Measurements from ENCODE around the gene HSD17B12. TPM values are rescaled to one million over a fixed set of nuclear protein-coding genes. Genes with fewer than 3 reads are reported as not detected.

HSD17B12 gene
- total RNA-seq, 1 donor from 2014 or later: 84.9 TPM

DNA sequence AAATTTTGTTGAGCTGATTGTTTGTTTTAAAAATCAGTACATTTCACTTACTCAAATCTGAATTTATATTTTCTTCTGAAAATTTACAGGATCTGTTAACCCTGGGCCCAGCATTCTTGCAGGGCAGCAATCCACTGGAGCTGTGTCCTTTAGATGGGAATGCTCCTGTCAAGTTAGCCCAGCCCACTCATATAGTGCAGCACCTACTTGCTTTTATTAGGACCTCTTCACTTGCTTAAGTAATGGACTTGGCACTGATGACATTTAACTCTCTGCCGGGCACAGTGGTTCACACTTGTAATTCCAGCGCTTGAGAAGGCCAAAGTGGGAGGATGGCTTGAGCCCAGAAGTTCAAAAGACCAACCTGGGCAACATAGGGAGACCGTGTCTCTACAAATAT lies 89.6 kb downstream of the HSD17B12 start:
- Mint-ChIP-seq H3K9me3 (ENCODE audit: low read depth) (peaks cover 12% of the 10 kb centered on the region), H3K27ac (no peak overlapping the region), H3K36me3 (ENCODE audit: insufficient read depth) (peaks cover 32% of the 10 kb centered on the region), H3K4me3 (ENCODE audit: low read depth) (no peak overlapping the region), H3K4me1 (ENCODE audit: low read depth) (no peaks in the 10 kb centered on the region), H3K27me3 (no peaks in the 10 kb centered on the region)
- TF ChIP-seq, protein P1, sequence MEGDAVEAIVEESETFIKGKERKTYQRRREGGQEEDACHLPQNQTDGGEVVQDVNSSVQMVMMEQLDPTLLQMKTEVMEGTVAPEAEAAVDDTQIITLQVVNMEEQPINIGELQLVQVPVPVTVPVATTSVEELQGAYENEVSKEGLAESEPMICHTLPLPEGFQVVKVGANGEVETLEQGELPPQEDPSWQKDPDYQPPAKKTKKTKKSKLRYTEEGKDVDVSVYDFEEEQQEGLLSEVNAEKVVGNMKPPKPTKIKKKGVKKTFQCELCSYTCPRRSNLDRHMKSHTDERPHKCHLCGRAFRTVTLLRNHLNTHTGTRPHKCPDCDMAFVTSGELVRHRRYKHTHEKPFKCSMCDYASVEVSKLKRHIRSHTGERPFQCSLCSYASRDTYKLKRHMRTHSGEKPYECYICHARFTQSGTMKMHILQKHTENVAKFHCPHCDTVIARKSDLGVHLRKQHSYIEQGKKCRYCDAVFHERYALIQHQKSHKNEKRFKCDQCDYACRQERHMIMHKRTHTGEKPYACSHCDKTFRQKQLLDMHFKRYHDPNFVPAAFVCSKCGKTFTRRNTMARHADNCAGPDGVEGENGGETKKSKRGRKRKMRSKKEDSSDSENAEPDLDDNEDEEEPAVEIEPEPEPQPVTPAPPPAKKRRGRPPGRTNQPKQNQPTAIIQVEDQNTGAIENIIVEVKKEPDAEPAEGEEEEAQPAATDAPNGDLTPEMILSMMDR (IDR thresholded peaks at IDR 0.05; ENCODE audit: unreplicated experiment): no peak
- DNase-seq (ENCODE audit: low spot score, unreplicated experiment): no peak

DNA sequence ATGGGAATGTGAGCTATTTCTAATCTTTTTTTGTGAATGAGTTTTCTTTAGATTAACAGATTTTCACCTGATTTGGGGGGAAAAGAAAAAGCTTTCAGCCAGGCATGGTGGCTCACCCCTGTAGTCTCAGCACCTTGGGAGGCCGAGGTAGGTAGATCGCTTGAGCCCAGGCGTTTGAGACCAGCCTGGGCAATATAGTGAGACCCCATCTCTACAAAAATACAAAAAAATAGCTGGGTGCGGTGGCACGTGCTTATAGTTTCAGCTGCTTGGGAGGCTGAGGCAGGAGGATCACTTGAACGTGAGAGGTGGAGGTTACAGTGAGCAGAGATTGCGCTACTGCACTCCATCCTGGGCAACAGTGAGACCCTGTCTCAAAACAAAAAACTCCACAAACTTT lies 92.2 kb downstream of the HSD17B12 start:
- Mint-ChIP-seq H3K4me3 (ENCODE audit: low read depth) (no peak overlapping the region), H3K4me1 (ENCODE audit: low read depth) (no peaks in the 10 kb centered on the region), H3K27ac (no peak overlapping the region), H3K9me3 (ENCODE audit: low read depth) (peaks cover 8% of the 10 kb centered on the region), H3K27me3 (no peaks in the 10 kb centered on the region), H3K36me3 (ENCODE audit: insufficient read depth) (peaks cover 31% of the 10 kb centered on the region)
- no peak for DNase-seq (ENCODE audit: low spot score, unreplicated experiment)
- TF ChIP-seq, protein P1 (IDR thresholded peaks at IDR 0.05; ENCODE audit: unreplicated experiment): no peak

DNA sequence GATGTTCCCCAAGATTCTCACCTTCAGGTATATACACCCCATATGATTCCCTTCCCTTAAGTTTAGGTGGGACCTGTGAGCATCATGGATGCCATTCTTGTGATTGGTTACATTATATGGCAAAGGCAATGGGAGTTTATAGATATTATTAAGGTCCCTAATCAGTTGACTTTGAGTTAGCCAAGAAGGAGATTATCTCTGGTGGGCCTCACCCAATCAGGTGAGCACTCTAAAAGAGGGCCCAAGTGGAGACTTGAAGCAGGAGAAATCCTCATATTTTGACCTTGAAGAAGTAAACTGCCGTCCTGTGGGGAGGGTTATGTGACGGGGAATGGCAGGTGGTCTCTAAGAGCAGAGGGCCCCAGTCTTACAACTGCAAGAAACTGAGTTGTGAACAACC lies 94.2 kb downstream of the HSD17B12 start:
- no peaks in the 10 kb centered on the region for H3K4me1 Mint-ChIP-seq (ENCODE audit: low read depth)
- no peak for DNase-seq (ENCODE audit: low spot score, unreplicated experiment)
- H3K9me3 Mint-ChIP-seq (ENCODE audit: low read depth): peaks cover 8% of the 10 kb centered on the region
- no peak overlapping the region for H3K4me3 Mint-ChIP-seq (ENCODE audit: low read depth)
- no peak overlapping the region for H3K27ac Mint-ChIP-seq
- peaks cover 29% of the 10 kb centered on the region for H3K36me3 Mint-ChIP-seq (ENCODE audit: insufficient read depth)
- TF ChIP-seq, protein P1 (IDR thresholded peaks at IDR 0.05; ENCODE audit: unreplicated experiment): no peak
- no peaks in the 10 kb centered on the region for H3K27me3 Mint-ChIP-seq

DNA sequence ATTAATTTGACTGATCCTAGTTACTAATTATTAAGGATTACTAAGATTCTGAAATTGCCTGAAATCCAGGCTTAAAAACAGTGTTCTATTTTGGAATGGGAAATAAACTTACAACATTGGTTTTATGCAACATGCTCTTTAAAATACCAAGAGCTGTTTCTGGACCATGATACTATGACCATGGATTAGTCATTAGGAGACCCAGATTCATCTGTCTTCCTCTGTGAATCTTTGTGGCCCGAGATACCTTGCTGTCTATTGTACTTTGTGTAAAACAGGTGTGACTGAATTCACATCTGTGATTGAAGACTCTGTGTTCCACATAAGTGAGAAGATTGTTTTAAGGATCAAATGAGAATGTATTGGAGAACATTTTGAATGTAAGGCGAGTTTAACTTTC lies 98.8 kb downstream of the HSD17B12 start:
- no peak for DNase-seq (ENCODE audit: low spot score, unreplicated experiment)
- Mint-ChIP-seq H3K9me3 (ENCODE audit: low read depth) (peaks cover 30% of the 10 kb centered on the region), H3K36me3 (ENCODE audit: insufficient read depth) (peaks cover 42% of the 10 kb centered on the region), H3K4me1 (ENCODE audit: low read depth) (no peaks in the 10 kb centered on the region), H3K27ac (no peak overlapping the region), H3K27me3 (no peaks in the 10 kb centered on the region), H3K4me3 (ENCODE audit: low read depth) (no peak overlapping the region)
- TF ChIP-seq, protein P1 (IDR thresholded peaks at IDR 0.05; ENCODE audit: unreplicated experiment): no peak

DNA sequence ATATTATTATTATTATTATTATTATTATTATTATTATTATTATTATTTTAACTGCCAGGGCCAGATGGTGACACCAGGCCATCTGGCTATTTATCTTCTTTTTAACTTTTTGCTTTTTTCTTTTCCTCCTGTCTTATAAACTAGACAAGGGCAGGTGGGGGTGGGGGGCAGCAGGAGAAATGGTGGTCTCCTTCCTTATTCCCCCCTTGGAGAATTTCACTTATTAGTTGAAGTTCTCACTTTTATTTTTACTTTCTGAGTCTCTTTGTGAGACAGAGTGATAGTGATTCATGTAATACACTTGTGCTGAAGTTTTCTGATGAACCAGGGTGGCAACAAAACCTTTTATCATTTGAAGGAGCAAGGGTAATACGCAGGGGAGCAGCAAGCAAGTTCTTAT lies 103.8 kb downstream of the HSD17B12 start:
- no peak overlapping the region for H3K27ac Mint-ChIP-seq
- H3K4me1 Mint-ChIP-seq (ENCODE audit: low read depth): no peaks in the 10 kb centered on the region
- no peaks in the 10 kb centered on the region for H3K27me3 Mint-ChIP-seq
- peaks cover 34% of the 10 kb centered on the region for H3K9me3 Mint-ChIP-seq (ENCODE audit: low read depth)
- no peak for DNase-seq (ENCODE audit: low spot score, unreplicated experiment)
- TF ChIP-seq, protein P1 (IDR thresholded peaks at IDR 0.05; ENCODE audit: unreplicated experiment): no peak
- H3K36me3 Mint-ChIP-seq (ENCODE audit: insufficient read depth): peaks cover 44% of the 10 kb centered on the region
- H3K4me3 Mint-ChIP-seq (ENCODE audit: low read depth): no peak overlapping the region

Measured in progenitor cell of endocrine pancreas (in vitro differentiated cells).